Stromal cell of bone marrow (primary cell): ENCODE data around the gene PDE11A.

Experiments
- DNase-seq: peaks from one replicate; pipeline ENCODE4 v3.0.0-alpha.2; 2012; ENCODE audit warnings: low read depth

Gene PDE11A

GRCh38 chr2:177668617-177669016 lies 404.0 kb downstream of the PDE11A start:
- no peak for DNase-seq

- no peak for DNase-seq
These were observed 405.0 kb downstream of the PDE11A start for GRCh38 chr2:177667626-177668025.

GRCh38 chr2:177666408-177666807 lies 406.2 kb downstream of the PDE11A start:
- peak; percentile 2 for DNase-seq

GRCh38 chr2:177665948-177666347 lies 406.6 kb downstream of the PDE11A start:
- no peak for DNase-seq

GRCh38 chr2:177665328-177665727 lies 407.2 kb downstream of the PDE11A start:
- DNase-seq: no peak

- no peak for DNase-seq
These were observed 409.7 kb downstream of the PDE11A start for GRCh38 chr2:177662895-177663294.

GRCh38 chr2:177660742-177661141 lies 411.8 kb downstream of the PDE11A start:
- DNase-seq: no peak

GRCh38 chr2:177658309-177658708 lies 414.3 kb downstream of the PDE11A start:
- no peak for DNase-seq

GRCh38 chr2:177651833-177652232 lies 420.7 kb downstream of the PDE11A start:
- DNase-seq: no peak

GRCh38 chr2:177649568-177650518 lies 422.7 kb downstream of the PDE11A start:
- no peak for DNase-seq

GRCh38 chr2:177646791-177647190 lies 425.8 kb downstream of the PDE11A start:
- DNase-seq: no peak

- no peak for DNase-seq
These were observed 426.3 kb downstream of the PDE11A start for GRCh38 chr2:177646241-177646640.

- DNase-seq: no peak
These were observed 431.2 kb downstream of the PDE11A start for GRCh38 chr2:177641331-177641730.

GRCh38 chr2:177640423-177640822 lies 432.2 kb downstream of the PDE11A start:
- DNase-seq: no peak

GRCh38 chr2:177639262-177639914 lies 433.2 kb downstream of the PDE11A start:
- DNase-seq: no peak

GRCh38 chr2:177638507-177638906 lies 434.1 kb downstream of the PDE11A start:
- DNase-seq: no peak

- no peak for DNase-seq
These were observed 435.9 kb downstream of the PDE11A start for GRCh38 chr2:177636672-177637071.

- no peak for DNase-seq
These were observed 436.9 kb downstream of the PDE11A start for GRCh38 chr2:177635696-177636095.

GRCh38 chr2:177633910-177634294 lies 438.7 kb downstream of the PDE11A start:
- no peak for DNase-seq

GRCh38 chr2:177633111-177633510 lies 439.5 kb downstream of the PDE11A start:
- no peak for DNase-seq

- DNase-seq: no peak
These were observed 440.9 kb downstream of the PDE11A start for GRCh38 chr2:177631680-177632079.

GRCh38 chr2:177629357-177630024 lies 443.1 kb downstream of the PDE11A start:
- no peak for DNase-seq

GRCh38 chr2:177628831-177629230 lies 443.7 kb downstream of the PDE11A start:
- DNase-seq: no peak
